GM18498 (cell line): ENCODE results near the gene PTPRN2.
"Not testable (repeated sequence)": the region's sequence is repeated elsewhere in the genome, so short reads cannot be mapped to it uniquely, and the experiment has no call there.

Experiments
- ATAC-seq: cut with Tn5 transposase; IDR thresholded peaks from one replicate; pipeline ENCODE4 v1.9.1; 2021; ENCODE audit warnings: mild to moderate bottlenecking, moderate library complexity; ENCODE audit not compliant: unreplicated experiment

The PTPRN2 gene

GRCh38 chr7:158391541-158391940 is 196.1 kb downstream of the PTPRN2 start:
- ATAC-seq = no peak

GRCh38 chr7:158391141-158391540 is 196.5 kb downstream of the PTPRN2 start:
- ATAC-seq = no peak

GRCh38 chr7:158390460-158390859 is 197.2 kb downstream of the PTPRN2 start:
- no peak for ATAC-seq

GRCh38 chr7:158389514-158390425 is 197.9 kb downstream of the PTPRN2 start:
- no peak for ATAC-seq

GRCh38 chr7:158388928-158389327 is 198.7 kb downstream of the PTPRN2 start:
- no peak for ATAC-seq

- no peak for ATAC-seq
Observed at GRCh38 chr7:158388072-158388471, 199.6 kb downstream of the PTPRN2 start.

GRCh38 chr7:158387546-158387891 is 200.1 kb downstream of the PTPRN2 start:
- no peak for ATAC-seq

GRCh38 chr7:158386866-158387545 is 200.6 kb downstream of the PTPRN2 start:
- no peak for ATAC-seq

- ATAC-seq = no peak
Observed at GRCh38 chr7:158386355-158386618, 201.3 kb downstream of the PTPRN2 start.

- ATAC-seq = not testable (repeated sequence)
Observed at GRCh38 chr7:158385496-158386354, 201.9 kb downstream of the PTPRN2 start.

- ATAC-seq = no peak
Observed at GRCh38 chr7:158384746-158385145, 202.9 kb downstream of the PTPRN2 start.

- no peak for ATAC-seq
Observed at GRCh38 chr7:158383665-158384064, 204.0 kb downstream of the PTPRN2 start.

GRCh38 chr7:158382363-158383254 is 205.0 kb downstream of the PTPRN2 start:
- ATAC-seq = no peak

GRCh38 chr7:158381956-158382355 is 205.7 kb downstream of the PTPRN2 start:
- no peak for ATAC-seq

GRCh38 chr7:158378978-158379377 is 208.6 kb downstream of the PTPRN2 start:
- no peak for ATAC-seq

GRCh38 chr7:158377800-158378623 is 209.6 kb downstream of the PTPRN2 start:
- no peak for ATAC-seq

- not testable (repeated sequence) for ATAC-seq
Observed at GRCh38 chr7:158376839-158377186, 210.8 kb downstream of the PTPRN2 start.

- not testable (repeated sequence) for ATAC-seq
Observed at GRCh38 chr7:158376146-158376838, 211.3 kb downstream of the PTPRN2 start.

GRCh38 chr7:158375034-158375433 is 212.6 kb downstream of the PTPRN2 start:
- no peak for ATAC-seq
